Activated naive CD4-positive, alpha-beta T cell (primary cell): ENCODE measurements around the gene ARSJ.
"Not testable (repeated sequence)": the region's sequence is repeated elsewhere in the genome, so short reads cannot be mapped to it uniquely, and the experiment has no call there.

Source experiments
- DNase-seq, 4 experiments: peaks; one replicate each; lab custom pipeline; 2025; lab: John Stamatoyannopoulos, UW

Gene ARSJ

GRCh38 chr4:113957956-113958355 lies 21.5 kb downstream of the ARSJ start:
- no peak for DNase-seq

GRCh38 chr4:113955948-113956347 lies 23.5 kb downstream of the ARSJ start:
- DNase-seq, result no peak

- no peak for DNase-seq
These were observed 24.0 kb downstream of the ARSJ start for GRCh38 chr4:113955411-113955810.

DNA sequence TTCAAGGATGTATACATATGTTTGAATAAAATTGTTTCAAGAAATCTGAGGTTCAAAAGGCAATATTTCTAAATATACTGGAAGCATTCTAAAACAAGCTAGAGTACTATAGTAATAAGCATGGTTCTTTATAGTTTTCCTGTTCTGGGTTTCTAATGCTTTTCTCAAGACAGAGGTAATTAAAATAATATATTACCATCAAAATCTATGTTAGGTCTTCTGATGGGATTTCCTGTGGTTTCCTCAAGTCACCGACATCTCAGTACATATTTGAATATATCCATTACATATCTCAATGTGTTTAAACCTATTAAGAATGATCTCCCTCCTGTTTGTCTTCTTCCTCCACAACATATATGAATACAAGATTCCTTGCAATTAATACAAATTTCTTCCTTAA lies 25.6 kb downstream of the ARSJ start:
- DNase-seq, result no peak

DNA sequence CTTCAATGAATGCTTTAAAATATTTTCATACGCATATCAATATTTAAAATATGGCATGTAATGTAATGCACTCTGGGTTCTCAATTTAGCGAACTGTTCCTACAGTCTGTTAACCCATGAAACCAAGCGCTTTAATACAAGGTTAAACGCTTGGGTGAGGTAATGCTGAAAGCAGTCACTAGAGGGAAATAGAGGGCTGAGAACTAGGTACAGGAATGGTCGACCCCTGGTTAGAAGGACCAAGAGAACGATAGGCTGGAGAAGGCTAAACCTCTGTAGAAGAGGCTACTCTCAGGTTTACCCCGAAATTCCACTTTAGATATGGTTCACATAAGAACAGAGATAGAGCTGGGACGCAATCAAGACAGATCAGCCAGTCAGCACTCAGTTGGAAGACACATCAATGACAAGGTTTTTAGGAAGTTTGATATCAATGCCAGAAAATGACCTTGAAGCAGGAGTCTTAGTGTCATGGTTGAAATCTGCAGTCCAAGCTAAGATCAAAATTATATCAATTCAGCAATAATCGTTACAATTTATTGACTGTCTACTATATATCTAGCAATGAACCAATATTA lies 26.9 kb downstream of the ARSJ start:
- no peak for DNase-seq

- no peak for DNase-seq
These were observed 28.2 kb downstream of the ARSJ start for GRCh38 chr4:113951263-113951662.

GRCh38 chr4:113950207-113950606 lies 29.2 kb downstream of the ARSJ start:
- no peak for DNase-seq

GRCh38 chr4:113947484-113947883 lies 32.0 kb downstream of the ARSJ start:
- no peak for DNase-seq

- DNase-seq, result no peak
These were observed 33.5 kb downstream of the ARSJ start for GRCh38 chr4:113945906-113946305.

DNA sequence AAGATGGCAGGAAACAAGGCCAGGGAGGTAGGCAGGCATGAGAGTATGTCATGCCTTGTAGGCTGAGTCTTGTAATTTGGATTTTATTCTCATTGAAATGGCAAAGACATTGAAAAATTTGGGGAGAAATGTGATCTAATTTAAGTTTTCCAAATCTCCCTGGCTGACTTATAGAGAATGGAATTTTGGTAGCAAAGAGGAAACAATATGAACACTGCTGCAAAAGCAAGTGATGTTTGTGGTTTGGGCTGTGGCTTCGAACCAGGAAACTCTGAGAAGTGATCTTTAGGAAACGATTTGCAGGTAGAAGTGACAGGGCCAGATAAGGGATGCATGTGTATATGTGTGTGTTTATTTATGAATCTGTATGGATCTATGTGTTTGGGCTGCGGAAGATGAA lies 35.6 kb downstream of the ARSJ start:
- no peak for DNase-seq

DNA sequence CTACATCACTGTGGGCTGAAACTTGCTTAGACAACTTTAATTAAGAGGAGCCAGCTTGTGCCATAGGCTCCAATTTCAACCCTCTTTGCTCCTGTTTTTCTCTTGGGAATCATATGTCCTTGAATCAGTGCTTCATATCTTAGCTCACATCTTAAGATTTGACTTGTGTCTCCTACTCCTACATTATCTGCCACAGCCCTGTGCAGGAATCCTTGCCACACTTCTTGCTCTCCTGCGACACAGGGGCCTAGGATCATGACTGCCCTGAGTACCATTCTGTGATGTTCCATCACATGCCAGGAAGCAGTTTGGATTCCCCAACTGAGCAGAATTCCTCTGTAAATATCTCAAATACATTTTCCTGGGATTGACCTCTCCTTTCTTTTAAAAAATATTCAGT lies 36.4 kb downstream of the ARSJ start:
- no peak for DNase-seq

- no peak for DNase-seq
These were observed 37.6 kb downstream of the ARSJ start for GRCh38 chr4:113941836-113942235.

DNA sequence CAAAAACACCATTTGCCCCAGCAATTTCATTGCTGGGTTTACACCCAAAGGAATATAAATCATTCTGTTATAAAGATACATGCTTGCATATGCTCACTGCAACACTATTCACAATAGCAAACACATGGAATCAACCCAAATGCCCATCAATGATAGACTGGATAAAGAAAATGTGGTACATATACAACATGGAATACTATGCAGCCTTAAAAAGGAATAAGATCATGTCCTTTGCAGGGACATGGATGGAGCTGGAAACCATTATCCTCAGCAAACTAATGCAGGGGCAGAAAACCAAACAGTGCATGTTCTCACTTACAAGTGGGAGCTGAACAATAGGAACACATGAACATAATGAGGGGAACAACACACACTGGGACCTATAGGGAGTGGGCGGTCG lies 39.3 kb downstream of the ARSJ start:
- not testable (repeated sequence) for DNase-seq

DNA sequence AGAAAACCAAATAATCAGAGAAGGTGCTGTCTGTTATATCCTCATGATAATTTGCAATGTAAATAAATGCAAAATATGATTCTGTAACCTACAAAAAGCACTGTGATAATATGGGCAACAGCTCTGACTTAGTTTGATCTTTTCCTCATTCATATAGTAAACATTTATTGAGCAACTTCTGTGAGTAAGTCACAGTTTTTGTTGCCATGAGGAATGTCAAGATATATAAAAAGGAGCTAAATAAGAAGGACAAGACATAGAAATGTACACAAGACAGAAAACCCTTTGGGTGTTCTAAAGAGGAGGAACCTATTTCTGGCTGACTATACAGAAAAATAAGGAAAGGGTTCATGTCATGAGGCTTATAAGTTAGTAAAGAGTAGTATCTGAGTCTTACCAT lies 44.3 kb downstream of the ARSJ start:
- no peak for DNase-seq

GRCh38 chr4:113924706-113925105 lies 54.7 kb downstream of the ARSJ start:
- not testable (repeated sequence) for DNase-seq

DNA sequence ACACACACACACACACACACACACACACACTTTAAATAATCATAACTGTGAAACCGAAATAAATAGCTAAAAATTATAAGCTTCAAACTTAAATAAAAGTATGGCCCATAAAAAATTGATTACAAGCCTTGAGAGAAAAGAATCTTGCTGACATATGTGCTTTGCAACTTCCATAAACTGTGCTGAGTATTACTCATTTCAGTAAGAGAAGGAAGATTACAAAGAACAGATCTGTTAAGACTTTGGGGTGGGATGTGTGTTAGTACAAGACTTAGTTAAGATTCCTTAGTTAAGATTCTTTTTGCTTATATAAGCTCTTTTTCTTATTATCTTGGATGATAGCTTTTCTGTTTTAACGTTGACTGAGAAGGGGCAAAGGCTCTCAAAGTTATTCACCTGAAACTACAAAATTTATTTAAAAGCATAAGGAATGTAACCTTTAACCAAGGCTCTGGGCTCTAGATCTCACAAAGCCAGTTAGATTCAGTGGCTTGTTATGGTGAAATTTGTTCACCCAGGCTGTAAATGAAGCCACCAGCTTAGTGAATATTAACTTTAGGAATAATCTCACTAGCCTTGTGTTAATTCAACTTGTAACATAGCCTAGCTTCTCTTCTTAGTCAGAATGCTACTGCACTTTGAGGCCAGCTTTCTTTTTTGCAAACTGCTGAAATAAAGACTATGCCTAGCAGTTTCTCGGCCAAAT lies 58.2 kb downstream of the ARSJ start:
- no peak for DNase-seq

DNA sequence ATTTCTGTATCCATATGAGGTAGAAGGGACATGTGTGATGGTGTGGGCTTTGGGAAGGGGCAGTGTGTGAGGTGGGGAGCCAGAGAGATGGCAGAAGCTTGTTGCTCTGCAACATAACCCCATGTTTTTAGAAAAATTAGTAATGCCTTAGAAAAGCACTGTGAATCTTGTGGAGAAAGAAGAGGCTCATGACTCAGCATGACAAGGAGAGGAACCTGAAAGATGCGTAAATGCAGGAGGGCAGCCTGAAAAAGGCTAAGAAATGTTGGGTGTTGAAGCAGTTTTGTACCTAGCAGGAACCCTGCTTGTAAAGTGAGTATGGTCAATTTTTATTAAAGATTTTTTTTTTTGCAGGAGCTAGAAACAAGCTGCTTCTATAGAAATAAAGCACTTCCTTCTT lies 59.8 kb downstream of the ARSJ start:
- no peak for DNase-seq

- DNase-seq, result no peak
These were observed 60.3 kb downstream of the ARSJ start for GRCh38 chr4:113919145-113919544.

DNA sequence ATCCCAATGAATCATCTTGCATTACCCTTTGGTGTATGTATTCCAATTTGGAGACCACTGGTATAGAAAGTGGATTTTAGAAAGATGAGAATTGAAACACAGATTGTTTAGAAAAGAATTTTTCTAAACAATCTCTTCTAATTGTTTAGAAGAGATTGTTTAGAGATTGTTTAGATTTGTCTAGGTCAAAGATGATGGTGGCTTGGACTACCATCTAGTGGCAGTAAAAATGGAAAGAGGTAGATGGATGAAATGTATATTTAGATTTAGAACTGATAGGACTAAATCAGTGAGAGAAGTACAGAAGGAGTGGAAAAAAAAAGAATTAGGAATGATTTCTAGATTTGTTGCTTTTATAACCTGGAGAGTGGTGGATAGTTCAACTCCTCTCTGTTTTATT lies 70.6 kb downstream of the ARSJ start:
- no peak for DNase-seq

GRCh38 chr4:113907559-113907958 lies 71.9 kb downstream of the ARSJ start:
- no peak for DNase-seq

DNA sequence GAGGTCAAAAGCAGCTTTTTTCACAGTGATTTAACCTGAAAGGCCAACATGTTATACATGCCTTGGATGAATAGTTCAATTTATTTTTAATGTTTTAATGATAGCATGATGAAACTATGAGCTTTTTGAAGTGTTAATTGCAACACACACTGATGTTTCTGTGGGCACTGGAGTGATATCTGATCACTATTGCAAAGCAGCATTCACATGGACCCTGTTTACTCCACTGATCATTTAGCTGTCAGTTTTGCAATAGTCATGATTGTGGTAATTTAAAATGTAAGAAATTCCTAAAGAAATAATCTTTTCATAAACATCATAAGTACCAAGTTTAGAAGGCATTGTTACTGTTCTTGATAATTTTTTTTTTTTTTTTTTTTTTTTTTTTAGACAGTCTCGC lies 74.1 kb downstream of the ARSJ start:
- no peak for DNase-seq

DNA sequence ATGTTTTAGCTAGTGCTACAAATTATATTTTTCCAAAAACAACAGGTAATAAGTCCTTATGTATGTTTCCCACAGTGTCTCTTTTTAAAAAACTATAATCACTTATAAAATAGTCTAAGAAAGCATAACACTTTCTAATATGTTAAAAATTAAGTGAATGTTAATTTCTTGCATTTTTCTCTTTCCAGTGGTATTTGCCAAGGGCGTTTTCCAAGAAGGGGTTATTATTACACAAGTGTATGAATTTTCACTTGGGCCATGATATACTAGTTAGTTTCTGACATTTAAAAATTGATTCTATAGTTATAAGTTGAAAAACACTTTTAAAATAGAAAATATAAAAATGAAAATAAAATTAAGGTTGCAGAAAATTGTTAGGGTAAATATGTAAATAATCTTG lies 74.6 kb downstream of the ARSJ start:
- no peak for DNase-seq

DNA sequence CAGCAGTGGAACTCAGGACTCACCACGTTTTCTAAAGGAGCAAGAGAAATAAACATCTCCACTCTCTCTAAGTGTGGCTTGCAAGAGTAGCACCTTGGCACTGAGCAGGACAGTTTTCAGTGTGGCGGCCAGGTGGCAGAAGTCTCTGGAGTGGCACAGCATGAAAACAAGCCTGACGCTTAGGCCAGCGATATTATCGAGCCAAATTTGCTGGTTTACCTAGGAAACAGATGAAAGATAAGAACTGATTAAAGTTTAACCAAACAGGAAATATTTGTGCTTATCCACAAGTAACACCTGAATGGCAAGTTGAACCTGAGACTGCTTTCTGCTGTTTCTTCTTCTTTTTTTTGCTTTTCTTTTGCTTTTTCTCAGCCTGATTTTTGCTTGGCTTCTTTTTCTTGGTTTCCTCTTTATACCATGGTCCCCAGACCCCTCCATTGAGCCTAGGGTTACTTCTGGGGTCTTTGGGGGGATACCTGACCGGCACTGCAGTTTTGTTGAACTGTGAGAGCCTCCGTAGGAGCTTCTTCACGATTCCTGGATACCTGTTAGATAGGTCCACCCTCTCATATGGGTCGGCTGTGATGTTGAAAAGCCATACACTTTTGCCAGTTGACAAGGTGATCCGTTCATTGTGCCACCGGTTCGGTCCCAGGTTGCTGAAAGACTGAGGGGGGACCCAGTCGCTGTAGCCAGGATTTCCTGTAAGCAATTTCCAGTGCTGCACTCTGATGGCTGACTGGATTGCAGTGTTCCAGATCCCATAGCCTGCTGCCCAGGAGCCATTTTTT lies 77.3 kb downstream of the ARSJ start:
- DNase-seq, result peak in 2 of 4 experiments; percentile 26 to 55
